COLO668 (cell line): ENCODE measurements around the gene MASP1.

Experiments used
- DNase-seq: peaks from one replicate; lab custom pipeline; 2025; ENCODE audit not compliant: unreplicated experiment; lab: John Stamatoyannopoulos, UW

The MASP1 gene

GRCh38 chr3:187188931-187189330, 102.6 kb downstream of the MASP1 start:
- no peak for DNase-seq

DNA sequence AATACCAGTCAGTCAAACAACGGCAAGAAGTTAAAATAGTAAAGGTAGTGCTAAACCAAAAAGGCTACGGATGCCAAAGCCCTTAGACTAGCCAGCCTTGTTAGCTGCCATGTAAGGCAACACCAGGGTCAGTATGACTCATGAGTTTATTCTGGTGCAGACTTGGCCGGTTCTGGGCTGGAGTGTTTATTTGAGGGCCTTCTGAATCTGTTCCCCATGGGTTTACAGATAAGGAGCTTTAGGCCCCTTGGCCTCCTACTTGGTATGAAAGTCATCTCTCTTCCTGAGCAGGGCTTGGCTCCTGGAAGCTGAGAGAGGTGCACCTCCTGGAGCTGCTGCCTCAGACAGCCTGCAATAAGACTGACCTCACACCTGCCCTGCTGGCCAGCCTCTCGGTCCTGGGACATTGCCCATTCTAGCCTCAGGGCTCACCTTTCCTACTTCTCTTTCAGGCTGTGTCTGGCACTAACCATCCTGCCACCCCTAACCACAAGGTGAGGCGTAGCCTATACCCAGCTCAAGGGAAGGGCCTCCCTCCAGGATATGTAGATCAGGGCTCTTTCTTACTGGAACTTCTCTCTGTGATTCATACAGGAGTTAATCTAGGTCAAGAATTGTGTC, 104.6 kb downstream of the MASP1 start:
- peak; percentile 5 for DNase-seq

- DNase-seq, result no peak
These were observed 105.2 kb downstream of the MASP1 start for GRCh38 chr3:187186375-187186774.

GRCh38 chr3:187185759-187186158, 105.8 kb downstream of the MASP1 start:
- DNase-seq, result no peak
